MV-4-11 (cell line): ENCODE measurements around the gene METTL8.

Experiments used
- DNase-seq: peaks from one replicate; lab custom pipeline; 2025; lab: John Stamatoyannopoulos, UW

The METTL8 gene, protein sequence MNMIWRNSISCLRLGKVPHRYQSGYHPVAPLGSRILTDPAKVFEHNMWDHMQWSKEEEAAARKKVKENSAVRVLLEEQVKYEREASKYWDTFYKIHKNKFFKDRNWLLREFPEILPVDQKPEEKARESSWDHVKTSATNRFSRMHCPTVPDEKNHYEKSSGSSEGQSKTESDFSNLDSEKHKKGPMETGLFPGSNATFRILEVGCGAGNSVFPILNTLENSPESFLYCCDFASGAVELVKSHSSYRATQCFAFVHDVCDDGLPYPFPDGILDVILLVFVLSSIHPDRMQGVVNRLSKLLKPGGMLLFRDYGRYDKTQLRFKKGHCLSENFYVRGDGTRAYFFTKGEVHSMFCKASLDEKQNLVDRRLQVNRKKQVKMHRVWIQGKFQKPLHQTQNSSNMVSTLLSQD

DNA sequence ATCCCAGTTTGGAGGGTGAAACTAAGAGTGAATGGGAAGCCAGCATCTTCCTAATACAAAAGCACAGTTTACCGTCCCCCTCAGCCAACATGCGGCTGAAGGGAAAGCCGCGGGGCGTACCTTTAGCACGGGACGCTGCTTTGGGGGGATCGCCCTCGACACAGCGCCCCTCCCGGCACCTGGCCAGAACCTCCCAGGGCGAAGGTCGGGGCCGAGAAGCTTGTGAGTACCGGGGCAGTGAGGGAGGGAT is at the start of gene METTL8:
Gene METTL8 (minus strand): TSS at position 228 of the 250 bp plus-strand sequence. CDS start 41,805 bp downstream, outside the sequence.
- no peak for DNase-seq

- DNase-seq, result no peak
Measured at GRCh38 chr2:171482877-171483276, 49.1 kb upstream of the METTL8 start.

GRCh38 chr2:171482308-171482707 is 48.5 kb upstream of the METTL8 start:
- DNase-seq, result no peak

DNA sequence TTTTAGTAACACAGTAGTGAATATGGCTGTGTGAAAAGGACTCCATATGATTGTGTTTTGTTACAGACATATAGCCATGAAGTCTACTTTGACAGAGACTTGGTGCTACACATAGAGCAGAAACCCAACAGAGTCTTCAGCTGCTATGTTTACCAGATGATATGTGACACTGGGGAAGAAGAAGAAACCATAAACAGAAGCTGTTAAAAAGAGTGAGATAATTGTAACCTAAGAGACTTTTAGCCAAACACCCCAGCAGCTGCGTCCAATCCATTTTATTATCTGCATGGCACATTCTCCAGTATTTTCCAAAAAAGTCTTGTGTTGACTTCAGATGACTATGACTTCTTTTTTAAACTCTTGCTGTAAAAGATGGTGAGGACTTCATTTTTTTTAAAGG is 47.1 kb upstream of the METTL8 start:
- no peak for DNase-seq

DNA sequence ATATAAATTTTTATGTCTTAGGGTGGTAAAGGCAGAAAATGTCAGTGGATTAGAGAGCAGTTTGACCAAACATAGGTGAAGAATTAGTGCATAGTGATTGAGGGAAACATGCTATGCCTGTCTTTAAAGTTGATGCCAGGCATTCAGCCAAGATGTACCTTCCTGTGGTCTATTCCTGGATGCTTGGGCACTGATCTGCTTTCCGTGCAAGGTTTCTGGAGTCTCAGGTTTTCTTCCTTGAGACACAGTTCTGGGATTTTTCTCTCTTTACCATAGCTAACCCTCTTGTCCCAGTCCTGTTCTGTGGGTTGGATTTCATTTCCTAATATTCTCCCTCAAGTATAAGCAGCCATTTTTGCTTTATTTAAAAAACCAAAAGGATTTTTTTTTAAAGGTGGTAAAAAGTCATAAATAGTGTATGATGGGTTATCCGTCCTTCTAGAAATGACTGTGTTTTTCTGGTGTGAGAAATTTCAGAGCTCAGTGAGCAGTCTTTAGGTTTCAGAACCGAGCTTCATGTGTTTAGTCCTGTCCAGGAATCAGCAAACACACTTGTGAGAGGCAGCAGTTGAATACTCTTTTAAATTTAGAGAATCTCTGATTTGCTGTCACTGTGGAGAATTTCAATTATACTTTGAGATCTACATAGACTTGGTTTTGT is 45.5 kb upstream of the METTL8 start:
- DNase-seq, result no peak

GRCh38 chr2:171478345-171478744 is 44.6 kb upstream of the METTL8 start:
- DNase-seq, result no peak

DNA sequence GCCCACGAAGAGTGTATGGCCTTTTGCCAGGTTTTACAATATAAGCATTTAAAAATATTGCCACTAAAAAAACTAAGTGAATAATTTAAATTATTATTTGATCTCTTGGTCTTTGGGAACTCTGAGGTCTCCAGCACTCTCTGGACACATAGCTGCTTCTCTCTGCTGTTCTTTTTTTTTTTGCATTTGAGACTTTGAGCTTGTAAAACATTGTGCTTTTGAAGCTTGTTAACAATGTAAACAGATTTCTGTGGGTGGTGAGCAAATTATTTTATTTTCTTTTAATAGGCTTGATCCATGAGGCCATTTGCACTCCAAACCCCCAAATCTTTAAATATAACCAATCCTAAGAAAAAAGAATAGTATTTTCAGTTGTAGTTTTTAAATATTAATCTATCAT is 42.2 kb upstream of the METTL8 start:
- no peak for DNase-seq

DNA sequence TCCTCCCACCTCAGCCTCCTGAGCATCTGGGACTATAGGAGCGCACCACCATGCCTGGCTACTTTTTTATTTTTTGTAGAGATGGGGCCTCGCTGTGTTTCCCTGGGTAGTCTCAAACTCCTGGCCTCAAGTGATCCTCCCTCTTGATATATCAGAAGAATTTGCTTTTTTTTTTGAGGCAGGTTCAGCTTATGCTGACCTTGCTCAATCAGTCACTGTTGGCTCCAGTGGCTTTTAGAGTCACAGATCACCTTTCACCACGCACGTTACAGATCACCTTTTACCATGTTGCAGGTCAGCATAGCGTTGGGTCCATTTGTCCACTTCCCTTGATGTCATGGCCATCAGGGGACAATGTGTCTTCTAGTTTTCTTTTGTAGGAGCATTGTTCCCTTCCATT is 36.3 kb upstream of the METTL8 start:
- DNase-seq, result no peak

- no peak for DNase-seq
Measured at GRCh38 chr2:171469176-171469575, 35.4 kb upstream of the METTL8 start.

DNA sequence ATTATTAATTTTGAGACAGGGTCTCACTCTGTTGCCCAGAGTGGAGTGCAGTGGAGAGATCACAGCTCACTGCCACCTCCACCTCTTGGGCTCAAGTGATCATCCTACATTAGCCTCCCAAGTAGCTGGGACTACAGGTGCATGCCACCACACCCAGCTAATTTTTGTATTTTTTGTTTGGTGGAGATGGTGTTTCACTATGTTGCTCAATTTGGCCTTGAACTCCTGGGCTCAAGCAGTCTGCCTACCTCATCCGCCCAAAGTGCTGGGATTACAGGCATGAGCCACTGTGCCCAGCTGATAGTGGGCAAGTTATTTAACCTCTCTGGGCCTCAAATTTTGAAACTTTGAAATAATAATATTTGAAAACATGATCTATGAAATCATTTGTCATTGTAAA is 26.7 kb upstream of the METTL8 start:
- DNase-seq, result no peak

DNA sequence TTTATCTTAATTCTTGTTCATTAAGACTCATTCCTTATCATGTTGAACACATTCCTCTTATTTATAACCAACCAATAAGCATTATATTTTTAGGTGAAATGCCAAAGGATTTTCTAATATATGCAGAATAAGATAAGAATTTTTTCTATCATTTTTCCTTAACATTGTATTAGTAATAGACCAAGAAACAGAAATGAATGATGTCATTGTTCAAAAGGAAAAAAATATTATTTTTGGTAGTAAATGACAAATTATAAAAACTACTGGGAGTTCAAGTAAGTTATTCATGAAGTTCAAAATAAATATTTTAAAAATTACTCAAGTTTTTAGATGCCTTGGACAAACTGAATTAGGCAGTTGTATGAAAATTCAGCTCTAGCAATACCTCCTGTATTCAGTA is 25.7 kb upstream of the METTL8 start:
- no peak for DNase-seq

GRCh38 chr2:171452773-171453172 is 19.0 kb upstream of the METTL8 start:
- no peak for DNase-seq

DNA sequence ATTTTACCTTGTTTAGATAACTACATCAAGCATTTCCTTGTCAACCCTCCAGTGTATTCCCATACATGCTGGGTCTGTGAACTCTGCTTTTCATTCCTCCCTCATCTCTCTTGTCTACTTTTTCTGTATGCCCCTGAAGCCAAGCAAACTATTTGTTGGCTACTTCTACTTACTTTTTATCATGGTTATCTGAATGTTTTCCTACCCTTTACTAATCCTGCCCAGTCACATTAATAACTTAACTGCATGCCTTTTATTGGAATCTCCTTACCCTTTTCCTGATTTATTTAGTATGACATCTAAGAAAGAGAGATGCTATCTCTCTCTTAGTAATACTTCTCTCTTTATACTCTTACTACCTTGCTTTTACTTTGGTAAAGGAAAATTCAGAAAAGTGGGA is 17.3 kb upstream of the METTL8 start:
- DNase-seq, result no peak

DNA sequence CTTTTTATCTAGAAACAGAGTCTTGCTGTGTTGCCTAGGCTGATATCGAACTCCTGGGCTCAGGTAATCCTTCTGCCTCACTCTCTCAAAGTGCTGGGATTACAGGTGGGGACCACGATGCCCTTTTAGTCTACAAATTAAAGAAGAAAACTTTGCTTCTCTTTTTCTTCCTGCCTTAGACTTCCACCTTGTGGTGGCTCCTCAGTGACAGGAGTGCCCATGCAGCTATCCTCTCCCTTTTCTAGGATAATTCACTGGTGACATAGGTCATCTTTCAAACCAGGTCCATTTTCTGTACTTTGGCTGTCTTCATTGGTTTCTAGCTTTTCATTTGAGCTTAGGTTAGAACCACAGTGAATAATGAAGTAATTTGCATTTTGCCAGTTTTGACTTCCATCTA is 13.9 kb upstream of the METTL8 start:
- no peak for DNase-seq

- DNase-seq, result no peak
Measured at GRCh38 chr2:171441470-171441869, 7.7 kb upstream of the METTL8 start.

DNA sequence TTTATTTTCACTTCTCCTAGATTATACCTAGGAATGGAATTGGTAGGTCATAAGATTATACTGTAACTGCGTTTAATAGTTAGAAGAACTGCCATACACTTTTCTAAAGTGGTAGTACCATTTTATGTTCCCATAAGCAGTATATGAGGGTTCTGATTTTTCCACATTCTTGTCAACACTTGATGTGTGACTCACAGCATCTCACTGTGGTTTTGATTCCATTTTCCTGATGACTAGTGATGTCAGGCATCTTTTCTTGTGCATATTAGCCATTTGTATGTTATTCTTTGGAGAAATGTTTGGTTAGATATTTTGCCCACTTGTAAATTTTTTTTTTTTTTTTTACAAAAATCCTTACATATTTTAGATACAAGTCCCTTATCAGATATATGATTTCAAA is 2.5 kb upstream of the METTL8 start:
- peak; percentile 6 for DNase-seq

- DNase-seq, result peak; percentile 96
Measured at GRCh38 chr2:171434013-171434989, 511 bp upstream of the METTL8 start, which contains the start of gene DCAF17. Gene DCAF17, plus strand, starts transcription at chr2:171434226. Its CDS starts 352 bp downstream, at chr2:171434578.

DNA sequence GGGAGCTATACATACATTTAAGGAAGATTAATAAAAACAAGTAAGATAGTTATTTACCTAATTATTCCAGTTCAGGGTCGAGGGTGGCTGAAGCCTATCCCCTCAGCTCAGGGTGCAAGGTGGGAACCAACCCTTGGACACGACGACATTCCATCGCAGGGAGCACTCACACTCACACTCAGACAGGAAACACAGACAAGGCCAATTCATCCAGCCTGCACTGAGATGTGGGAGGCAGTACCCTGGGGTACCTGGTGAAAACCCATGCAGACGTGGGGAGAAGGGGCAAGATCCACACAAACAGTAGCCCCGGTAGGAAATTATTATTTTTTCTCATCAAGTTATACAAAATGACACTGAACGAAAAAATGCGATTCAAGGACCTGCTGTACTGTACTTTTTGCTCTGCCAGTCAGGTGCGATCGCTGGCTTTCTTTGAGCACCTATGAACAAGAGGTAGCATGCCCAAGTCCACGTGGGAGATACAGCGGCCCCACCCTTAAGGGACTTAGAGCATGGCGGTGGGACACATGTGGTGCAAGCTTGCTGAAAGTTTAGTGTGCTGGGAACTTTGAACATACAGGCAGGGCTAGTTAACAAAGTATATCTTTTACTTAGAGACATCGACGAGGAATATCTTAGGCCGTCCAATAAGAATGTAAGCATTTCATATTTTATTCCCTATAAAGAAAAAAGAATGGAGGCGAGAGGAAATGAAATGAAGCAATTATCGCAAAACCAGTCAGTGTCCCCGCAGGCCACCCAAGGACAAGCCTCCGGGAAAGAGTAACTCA is 624 bp downstream of the METTL8 start:
- peak; percentile 18 for DNase-seq

GRCh38 chr2:171432206-171432968 is 1.4 kb downstream of the METTL8 start:
- DNase-seq, result no peak

DNA sequence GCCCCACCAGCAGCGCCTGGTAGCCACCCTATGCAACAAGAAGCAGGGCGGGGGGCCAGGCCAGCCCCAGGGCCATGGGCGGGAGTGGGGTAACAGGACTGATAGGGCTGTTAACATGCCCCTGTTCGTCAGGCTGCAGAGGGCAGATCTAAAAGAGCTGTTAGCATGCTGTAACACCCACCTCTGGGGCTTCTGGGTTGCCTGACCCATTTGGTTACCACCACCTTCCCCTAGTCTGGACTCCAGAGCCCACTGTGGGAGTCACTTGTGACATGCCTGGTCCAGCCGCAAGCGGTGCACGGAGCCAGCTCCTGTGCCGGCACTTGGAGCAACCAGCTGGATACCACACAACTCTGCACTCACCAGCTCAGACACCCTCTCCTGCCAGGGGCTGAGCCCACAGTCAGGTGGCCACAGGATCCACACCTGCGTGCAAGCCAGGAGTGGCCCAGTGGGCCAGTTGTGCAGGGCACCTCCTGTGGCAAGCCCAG is 2.1 kb downstream of the METTL8 start:
- DNase-seq, result no peak
